ENCODE data around the gene GNG7. TPM values are rescaled to one million over a fixed set of nuclear protein-coding genes. Genes with fewer than 3 reads are reported as not detected.

Gene GNG7
- total RNA-seq, 1 experiment from 2014 or later, result 9.6 TPM

DNA sequence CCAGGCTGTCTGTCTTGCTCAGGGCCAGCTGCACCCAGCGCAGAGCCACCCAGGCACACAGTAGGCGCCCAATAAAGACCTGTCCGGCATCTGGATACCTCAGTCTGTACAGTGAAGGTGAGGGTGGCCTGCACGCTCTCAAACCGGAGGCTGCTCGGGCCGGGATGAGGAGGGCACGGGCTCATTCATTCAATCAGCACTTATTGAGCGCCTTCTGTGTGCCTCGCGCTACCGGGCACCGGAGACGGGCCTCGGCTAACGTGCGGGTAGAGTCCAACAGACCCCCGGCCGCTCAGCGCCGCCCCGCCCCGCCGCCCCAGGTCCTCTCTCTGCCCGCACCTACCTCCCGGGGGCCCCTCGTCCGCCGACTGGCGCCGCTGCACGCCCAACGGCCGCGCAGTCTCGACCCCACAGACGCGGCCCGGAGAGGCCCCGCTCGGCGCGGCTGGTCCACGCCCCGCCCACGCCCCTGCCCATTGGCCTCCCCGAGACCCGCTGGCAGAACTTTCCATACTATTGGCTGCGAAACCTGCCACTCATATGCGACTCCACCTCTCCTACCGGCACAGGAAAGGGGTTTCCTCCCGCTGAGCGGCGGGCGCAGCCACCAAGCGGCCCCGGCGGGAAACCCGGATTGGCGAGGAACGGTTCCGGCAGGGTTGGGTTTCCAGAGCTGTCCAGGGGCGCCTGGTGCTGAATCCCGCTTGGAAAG is 37.3 kb upstream of the GNG7 start, which contains the start of gene SLC39A3 (continued):
- TF ChIP-seq, protein P1, sequence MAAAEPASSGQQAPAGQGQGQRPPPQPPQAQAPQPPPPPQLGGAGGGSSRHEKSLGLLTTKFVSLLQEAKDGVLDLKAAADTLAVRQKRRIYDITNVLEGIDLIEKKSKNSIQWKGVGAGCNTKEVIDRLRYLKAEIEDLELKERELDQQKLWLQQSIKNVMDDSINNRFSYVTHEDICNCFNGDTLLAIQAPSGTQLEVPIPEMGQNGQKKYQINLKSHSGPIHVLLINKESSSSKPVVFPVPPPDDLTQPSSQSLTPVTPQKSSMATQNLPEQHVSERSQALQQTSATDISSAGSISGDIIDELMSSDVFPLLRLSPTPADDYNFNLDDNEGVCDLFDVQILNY (CRISPR knock-in tag; IDR thresholded peaks at IDR 0.05), result 0 out of 2 replicates have a peak, but pooled peaks have one; percentile 66
- TF ChIP-seq ZNF423 (CRISPR knock-in tag; IDR thresholded peaks at IDR 0.05) (peak; percentile 48; the same call in 1 of the 2 replicates), PRRX2 (CRISPR knock-in tag; IDR thresholded peaks at IDR 0.05) (0 out of 2 replicates have a peak, but pooled peaks have one; percentile 79), ZNF121 (CRISPR knock-in tag; IDR thresholded peaks at IDR 0.05) (0 out of 2 replicates have a peak, but pooled peaks have one; percentile 11), ATF1 (CRISPR knock-in tag; IDR thresholded peaks at IDR 0.05) (peak; percentile 86; the same call in 1 of the 2 replicates)
- TF ChIP-seq, protein P2, sequence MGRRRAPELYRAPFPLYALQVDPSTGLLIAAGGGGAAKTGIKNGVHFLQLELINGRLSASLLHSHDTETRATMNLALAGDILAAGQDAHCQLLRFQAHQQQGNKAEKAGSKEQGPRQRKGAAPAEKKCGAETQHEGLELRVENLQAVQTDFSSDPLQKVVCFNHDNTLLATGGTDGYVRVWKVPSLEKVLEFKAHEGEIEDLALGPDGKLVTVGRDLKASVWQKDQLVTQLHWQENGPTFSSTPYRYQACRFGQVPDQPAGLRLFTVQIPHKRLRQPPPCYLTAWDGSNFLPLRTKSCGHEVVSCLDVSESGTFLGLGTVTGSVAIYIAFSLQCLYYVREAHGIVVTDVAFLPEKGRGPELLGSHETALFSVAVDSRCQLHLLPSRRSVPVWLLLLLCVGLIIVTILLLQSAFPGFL (CRISPR knock-in tag; IDR thresholded peaks at IDR 0.05; ENCODE audit: borderline replicate concordance), result peak; percentile 94; the same call in 1 of the 2 replicates
- TF ChIP-seq, protein P3, sequence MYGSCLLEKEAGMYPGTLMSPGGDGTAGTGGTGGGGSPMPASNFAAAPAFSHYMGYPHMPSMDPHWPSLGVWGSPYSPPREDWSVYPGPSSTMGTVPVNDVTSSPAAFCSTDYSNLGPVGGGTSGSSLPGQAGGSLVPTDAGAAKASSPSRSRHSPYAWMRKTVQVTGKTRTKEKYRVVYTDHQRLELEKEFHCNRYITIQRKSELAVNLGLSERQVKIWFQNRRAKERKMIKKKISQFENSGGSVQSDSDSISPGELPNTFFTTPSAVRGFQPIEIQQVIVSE (CRISPR knock-in tag; IDR thresholded peaks at IDR 0.05; ENCODE audit: borderline replicate concordance), result no peak

DNA sequence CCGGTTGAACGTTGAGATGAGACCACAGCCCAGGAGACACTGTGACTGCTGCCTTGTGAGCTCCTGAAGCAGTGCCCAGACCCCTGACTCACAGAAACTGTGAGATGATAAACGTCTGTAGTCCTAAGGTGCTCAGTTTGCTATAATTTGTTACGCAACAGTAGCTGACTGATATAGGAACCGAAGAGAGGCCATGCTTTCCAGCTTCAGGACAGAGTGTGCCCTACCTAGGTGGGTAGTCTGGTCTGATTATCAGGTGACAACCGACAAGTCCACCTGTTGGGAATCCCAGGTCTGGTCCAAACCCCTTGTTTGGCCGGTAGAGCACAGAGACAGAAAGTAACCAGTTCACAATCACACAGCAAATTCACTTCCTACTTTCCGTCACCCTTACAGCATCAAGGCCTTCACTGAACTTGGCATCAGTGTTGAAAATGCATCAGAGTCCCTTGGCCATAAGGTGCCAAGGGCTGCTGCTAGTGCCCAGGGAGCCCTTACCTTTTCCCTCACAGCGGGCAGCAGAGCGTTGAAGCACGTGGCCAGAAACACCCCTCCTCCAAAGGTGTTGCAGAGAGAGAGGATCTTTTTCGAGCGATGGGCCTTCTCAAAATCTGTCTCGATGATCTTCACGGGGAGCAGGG is 34.2 kb upstream of the GNG7 start:
- Mint-ChIP-seq H3K9me3 (peaks cover 10% of the 10 kb centered on the region; the same call in 1 of the 2 replicates), H3K4me1 (peaks cover 4% of the 10 kb centered on the region), H3K4me3 (no peak overlapping the region), H3K36me3 (peaks cover 35% of the 10 kb centered on the region), H3K27ac (no peak overlapping the region), H3K27me3 (ENCODE audit: low read depth) (peaks cover 5% of the 10 kb centered on the region)
- POLR2A ChIA-PET, result no interaction called here
- DNase-seq (ENCODE audit: low spot score) (no peak), ATAC-seq (no peak)
- TF ChIP-seq RELA (CRISPR knock-in tag; IDR thresholded peaks at IDR 0.05; ENCODE audit: borderline replicate concordance) (no peak), NR3C1 (CRISPR knock-in tag; conservative IDR thresholded peaks at IDR 0.05; ENCODE audit: low read depth) (no peak), CREB1 (CRISPR knock-in tag; IDR thresholded peaks at IDR 0.05) (no peak), NFYB (CRISPR knock-in tag; conservative IDR thresholded peaks at IDR 0.05; ENCODE audit: low read depth) (no peak), NFATC4 (CRISPR knock-in tag; IDR thresholded peaks at IDR 0.05) (no peak), TEAD1 (CRISPR knock-in tag; IDR thresholded peaks at IDR 0.05) (no peak), SOX15 (CRISPR knock-in tag; IDR thresholded peaks at IDR 0.05) (no peak)
- TF ChIP-seq, protein P4, sequence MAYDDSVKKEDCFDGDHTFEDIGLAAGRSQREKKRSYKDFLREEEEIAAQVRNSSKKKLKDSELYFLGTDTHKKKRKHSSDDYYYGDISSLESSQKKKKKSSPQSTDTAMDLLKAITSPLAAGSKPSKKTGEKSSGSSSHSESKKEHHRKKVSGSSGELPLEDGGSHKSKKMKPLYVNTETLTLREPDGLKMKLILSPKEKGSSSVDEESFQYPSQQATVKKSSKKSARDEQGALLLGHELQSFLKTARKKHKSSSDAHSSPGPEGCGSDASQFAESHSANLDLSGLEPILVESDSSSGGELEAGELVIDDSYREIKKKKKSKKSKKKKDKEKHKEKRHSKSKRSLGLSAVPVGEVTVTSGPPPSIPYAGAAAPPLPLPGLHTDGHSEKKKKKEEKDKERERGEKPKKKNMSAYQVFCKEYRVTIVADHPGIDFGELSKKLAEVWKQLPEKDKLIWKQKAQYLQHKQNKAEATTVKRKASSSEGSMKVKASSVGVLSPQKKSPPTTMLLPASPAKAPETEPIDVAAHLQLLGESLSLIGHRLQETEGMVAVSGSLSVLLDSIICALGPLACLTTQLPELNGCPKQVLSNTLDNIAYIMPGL (CRISPR knock-in tag; IDR thresholded peaks at IDR 0.05), result no peak
- TF ChIP-seq, protein P5, sequence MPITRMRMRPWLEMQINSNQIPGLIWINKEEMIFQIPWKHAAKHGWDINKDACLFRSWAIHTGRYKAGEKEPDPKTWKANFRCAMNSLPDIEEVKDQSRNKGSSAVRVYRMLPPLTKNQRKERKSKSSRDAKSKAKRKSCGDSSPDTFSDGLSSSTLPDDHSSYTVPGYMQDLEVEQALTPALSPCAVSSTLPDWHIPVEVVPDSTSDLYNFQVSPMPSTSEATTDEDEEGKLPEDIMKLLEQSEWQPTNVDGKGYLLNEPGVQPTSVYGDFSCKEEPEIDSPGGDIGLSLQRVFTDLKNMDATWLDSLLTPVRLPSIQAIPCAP (CRISPR knock-in tag; IDR thresholded peaks at IDR 0.05), result no peak
- CTCF ChIA-PET, result interaction anchor here (1.5 kb wide), 1 partner anchor 88 kb away, joined by 3 read pairs; no protein-coding TSS in a partner anchor

DNA sequence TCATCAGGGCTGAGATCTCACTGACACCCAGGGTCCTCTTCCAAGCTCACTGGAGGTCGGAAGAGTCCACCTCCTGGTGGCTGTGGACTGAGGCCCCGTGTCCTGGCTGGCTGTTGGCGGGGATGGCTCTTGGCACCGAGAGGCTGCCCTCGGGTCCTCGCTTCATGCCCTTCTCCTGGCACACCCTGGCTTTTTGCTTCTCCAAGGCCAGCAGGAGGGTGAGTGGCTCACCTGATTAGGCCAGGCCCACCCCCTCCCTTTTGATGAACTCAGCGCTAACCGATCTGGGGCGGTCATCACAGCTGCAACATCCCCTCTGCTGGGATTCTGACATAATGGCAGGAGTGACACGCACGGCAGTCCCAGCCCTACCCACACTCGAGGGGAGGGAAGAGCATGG is 32.9 kb upstream of the GNG7 start:
- H3K36me3 Mint-ChIP-seq, result peaks cover 35% of the 10 kb centered on the region
- CTCF ChIA-PET, result interaction anchor here (0.8 kb wide), 1 partner anchor 10 kb away, joined by 4 read pairs; no protein-coding TSS in a partner anchor
- peaks cover 10% of the 10 kb centered on the region; the same call in 1 of the 2 replicates for H3K9me3 Mint-ChIP-seq
- DNase-seq (ENCODE audit: low spot score), result no peak
- ATAC-seq, result no peak
- POLR2A ChIA-PET, result interaction anchor here (0.6 kb wide), 1 partner anchor 80 kb away, joined by 5 read pairs; no protein-coding TSS in a partner anchor
- H3K27ac Mint-ChIP-seq, result no peak overlapping the region
- peaks cover 4% of the 10 kb centered on the region for H3K4me1 Mint-ChIP-seq
- H3K4me3 Mint-ChIP-seq, result no peak overlapping the region
- H3K27me3 Mint-ChIP-seq (ENCODE audit: low read depth), result peaks cover 3% of the 10 kb centered on the region
- TF ChIP-seq RORB (CRISPR knock-in tag; IDR thresholded peaks at IDR 0.05) (no peak), NFATC4 (CRISPR knock-in tag; IDR thresholded peaks at IDR 0.05) (no peak)
- TF ChIP-seq, protein P6, sequence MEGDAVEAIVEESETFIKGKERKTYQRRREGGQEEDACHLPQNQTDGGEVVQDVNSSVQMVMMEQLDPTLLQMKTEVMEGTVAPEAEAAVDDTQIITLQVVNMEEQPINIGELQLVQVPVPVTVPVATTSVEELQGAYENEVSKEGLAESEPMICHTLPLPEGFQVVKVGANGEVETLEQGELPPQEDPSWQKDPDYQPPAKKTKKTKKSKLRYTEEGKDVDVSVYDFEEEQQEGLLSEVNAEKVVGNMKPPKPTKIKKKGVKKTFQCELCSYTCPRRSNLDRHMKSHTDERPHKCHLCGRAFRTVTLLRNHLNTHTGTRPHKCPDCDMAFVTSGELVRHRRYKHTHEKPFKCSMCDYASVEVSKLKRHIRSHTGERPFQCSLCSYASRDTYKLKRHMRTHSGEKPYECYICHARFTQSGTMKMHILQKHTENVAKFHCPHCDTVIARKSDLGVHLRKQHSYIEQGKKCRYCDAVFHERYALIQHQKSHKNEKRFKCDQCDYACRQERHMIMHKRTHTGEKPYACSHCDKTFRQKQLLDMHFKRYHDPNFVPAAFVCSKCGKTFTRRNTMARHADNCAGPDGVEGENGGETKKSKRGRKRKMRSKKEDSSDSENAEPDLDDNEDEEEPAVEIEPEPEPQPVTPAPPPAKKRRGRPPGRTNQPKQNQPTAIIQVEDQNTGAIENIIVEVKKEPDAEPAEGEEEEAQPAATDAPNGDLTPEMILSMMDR (IDR thresholded peaks at IDR 0.05), result no peak
- TF ChIP-seq, protein P7, sequence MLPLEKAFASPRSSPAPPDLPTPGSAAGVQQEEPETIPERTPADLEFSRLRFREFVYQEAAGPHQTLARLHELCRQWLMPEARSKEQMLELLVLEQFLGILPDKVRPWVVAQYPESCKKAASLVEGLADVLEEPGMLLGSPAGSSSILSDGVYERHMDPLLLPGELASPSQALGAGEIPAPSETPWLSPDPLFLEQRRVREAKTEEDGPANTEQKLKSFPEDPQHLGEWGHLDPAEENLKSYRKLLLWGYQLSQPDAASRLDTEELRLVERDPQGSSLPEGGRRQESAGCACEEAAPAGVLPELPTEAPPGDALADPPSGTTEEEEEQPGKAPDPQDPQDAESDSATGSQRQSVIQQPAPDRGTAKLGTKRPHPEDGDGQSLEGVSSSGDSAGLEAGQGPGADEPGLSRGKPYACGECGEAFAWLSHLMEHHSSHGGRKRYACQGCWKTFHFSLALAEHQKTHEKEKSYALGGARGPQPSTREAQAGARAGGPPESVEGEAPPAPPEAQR (CRISPR knock-in tag; IDR thresholded peaks at IDR 0.05), result no peak
- TF ChIP-seq, protein P8, sequence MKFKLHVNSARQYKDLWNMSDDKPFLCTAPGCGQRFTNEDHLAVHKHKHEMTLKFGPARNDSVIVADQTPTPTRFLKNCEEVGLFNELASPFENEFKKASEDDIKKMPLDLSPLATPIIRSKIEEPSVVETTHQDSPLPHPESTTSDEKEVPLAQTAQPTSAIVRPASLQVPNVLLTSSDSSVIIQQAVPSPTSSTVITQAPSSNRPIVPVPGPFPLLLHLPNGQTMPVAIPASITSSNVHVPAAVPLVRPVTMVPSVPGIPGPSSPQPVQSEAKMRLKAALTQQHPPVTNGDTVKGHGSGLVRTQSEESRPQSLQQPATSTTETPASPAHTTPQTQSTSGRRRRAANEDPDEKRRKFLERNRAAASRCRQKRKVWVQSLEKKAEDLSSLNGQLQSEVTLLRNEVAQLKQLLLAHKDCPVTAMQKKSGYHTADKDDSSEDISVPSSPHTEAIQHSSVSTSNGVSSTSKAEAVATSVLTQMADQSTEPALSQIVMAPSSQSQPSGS (CRISPR knock-in tag; IDR thresholded peaks at IDR 0.05; ENCODE audit: borderline replicate concordance, low read depth), result no peak

All from WTC11 (cell line).